MCF 10A (cell line): ENCODE measurements around the gene CYP27A1. TPM values are rescaled to one million over a fixed set of nuclear protein-coding genes. Genes with fewer than 3 reads are reported as not detected.

Experiments
- BruUV-seq: library from RNA; stranded (reverse); fragments of 400-500 nt; replicated peaks from 2 replicates; lab custom pipeline; 2021; lab: Mats Ljungman, UMichigan
- CTCF ChIA-PET: fragments of 300-600 bp; sonication (Branson Sonifier 250); formaldehyde crosslinking; extraction: SDS; loops from one replicate; lab custom pipeline; 2021; ENCODE audit warnings: antibody characterized with exemption, inconsistent platforms; lab: Yijun Ruan, JAX
- POLR2A ChIA-PET: fragments of 300-600, 350-650 bp; sonication (Branson Sonifier 250); formaldehyde crosslinking; extraction: SDS; loops from one replicate; lab custom pipeline; 2020; ENCODE audit warnings: antibody characterized with exemption, inconsistent platforms; lab: Yijun Ruan, JAX
- DNase-seq: peaks from one replicate; pipeline ENCODE4 v3.0.0-alpha.2; 2018; ENCODE audit not compliant: unreplicated experiment
- H3K27ac Mint-ChIP-seq: one replicate; pipeline ENCODE4 v1.8.0; 2022; ENCODE audit warnings: mild to moderate bottlenecking, low read depth, mixed read lengths; ENCODE audit not compliant: unreplicated experiment
- H3K27me3 Mint-ChIP-seq: one replicate; pipeline ENCODE4 v1.8.0; 2022; ENCODE audit warnings: mixed read lengths; ENCODE audit not compliant: insufficient read depth, unreplicated experiment
- H3K36me3 Mint-ChIP-seq: one replicate; pipeline ENCODE4 v1.8.0; 2022; ENCODE audit warnings: mild to moderate bottlenecking, moderate library complexity, mixed read lengths; ENCODE audit not compliant: insufficient read depth, unreplicated experiment
- H3K4me1 Mint-ChIP-seq: one replicate; pipeline ENCODE4 v1.8.0; 2022; ENCODE audit warnings: mixed read lengths; ENCODE audit not compliant: insufficient read depth, unreplicated experiment
- H3K4me3 Mint-ChIP-seq: one replicate; pipeline ENCODE4 v1.8.0; 2022; ENCODE audit warnings: mild to moderate bottlenecking, moderate library complexity, mixed read lengths; ENCODE audit not compliant: unreplicated experiment
- H3K9me3 Mint-ChIP-seq: one replicate; pipeline ENCODE4 v1.8.0; 2022; ENCODE audit warnings: mixed read lengths; ENCODE audit not compliant: unreplicated experiment
- CTCF ChIP-seq: fragments of 200-600 bp; IDR thresholded peaks from one replicate; pipeline ENCODE4 v1.8.0; 2022; ENCODE audit warnings: antibody characterized with exemption, mild to moderate bottlenecking; ENCODE audit not compliant: unreplicated experiment
- intact Hi-C: fragments of 100-400 bp; cut with micrococcal nuclease; formaldehyde crosslinking; loops from 2 replicates; pipeline ENCODE4 v1.14.1; 2022
- total RNA-seq: library from RNA; stranded (reverse); gene quantifications from 2 replicates; pipeline ENCODE4 v1.2.3, GENCODE V29; 2022

Gene CYP27A1
- total RNA-seq, 1 experiment from 2014 or later, result not detected

GRCh38 chr2:218804817-218805216 is 22.9 kb downstream of the CYP27A1 start:
- Mint-ChIP-seq H3K36me3 (peaks cover 7% of the 10 kb centered on the region), H3K27me3 (no peaks in the 10 kb centered on the region), H3K9me3 (no peaks in the 10 kb centered on the region), H3K4me3 (no peak overlapping the region), H3K27ac (no peak overlapping the region), H3K4me1 (no peaks in the 10 kb centered on the region)
- DNase-seq, result no peak
- ChIA-PET POLR2A (interaction anchor here (0.9 to 1.1 kb wide), 2 partner anchors 14 to 19 kb away, joined by 3 to 5 read pairs; no protein-coding TSS in a partner anchor), CTCF (no interaction called here)
- no TSS peak for BruUV-seq
- TF ChIP-seq CTCF, result no peak
- intact Hi-C loops, result no loop called here

- ChIA-PET POLR2A (interaction anchor here (0.8 to 1.1 kb wide), 2 partner anchors 13 to 69 kb away, joined by 3 to 5 read pairs; no protein-coding TSS in a partner anchor), CTCF (interaction anchor here (0.6 kb wide), 1 partner anchor 43 kb away, joined by 4 read pairs; no protein-coding TSS in a partner anchor)
- intact Hi-C loops, result no loop called here
- BruUV-seq, result no TSS peak
- Mint-ChIP-seq H3K27me3 (no peaks in the 10 kb centered on the region), H3K9me3 (no peaks in the 10 kb centered on the region), H3K4me1 (no peaks in the 10 kb centered on the region), H3K27ac (peak overlapping the region; percentile 87), H3K36me3 (peaks cover 7% of the 10 kb centered on the region), H3K4me3 (no peak overlapping the region)
- peak; percentile 24 for DNase-seq
- TF ChIP-seq CTCF, result no peak
These were observed 23.7 kb downstream of the CYP27A1 start for GRCh38 chr2:218805627-218806026.

- ChIA-PET CTCF (interaction anchor here (1.2 kb wide), 1 partner anchor 119 kb away, joined by 5 read pairs; no protein-coding TSS in a partner anchor), POLR2A (interaction anchor here (0.7 to 1.0 kb wide), 3 partner anchors 26 to 82 kb away, joined by 3 to 4 read pairs (median 3); no protein-coding TSS in a partner anchor)
- Mint-ChIP-seq H3K4me3 (peak overlapping the region; percentile 28), H3K4me1 (no peaks in the 10 kb centered on the region), H3K36me3 (peaks cover 7% of the 10 kb centered on the region), H3K27ac (peak overlapping the region; percentile 87), H3K27me3 (no peaks in the 10 kb centered on the region), H3K9me3 (no peaks in the 10 kb centered on the region)
- intact Hi-C loops, result no loop called here
- no TSS peak for BruUV-seq
- DNase-seq, result peak; percentile 97
- no peak for TF ChIP-seq CTCF
These were observed 24.5 kb downstream of the CYP27A1 start for GRCh38 chr2:218806346-218806978.

- H3K4me3 Mint-ChIP-seq, result no peak overlapping the region
- H3K27ac Mint-ChIP-seq, result no peak overlapping the region
- H3K9me3 Mint-ChIP-seq, result no peaks in the 10 kb centered on the region
- intact Hi-C loops, result no loop called here
- ChIA-PET CTCF (interaction anchor here (0.6 to 1.2 kb wide), 2 partner anchors 83 to 120 kb away, joined by 3 to 5 read pairs; no protein-coding TSS in a partner anchor), POLR2A (interaction anchor here (1.0 kb wide), 1 partner anchor 18 kb away, joined by 3 read pairs; no protein-coding TSS in a partner anchor)
- peak; percentile 37 for DNase-seq
- no peaks in the 10 kb centered on the region for H3K4me1 Mint-ChIP-seq
- no peak for TF ChIP-seq CTCF
- peaks cover 7% of the 10 kb centered on the region for H3K36me3 Mint-ChIP-seq
- H3K27me3 Mint-ChIP-seq, result no peaks in the 10 kb centered on the region
- BruUV-seq, result no TSS peak
These were observed 25.7 kb downstream of the CYP27A1 start for GRCh38 chr2:218807626-218808025.
